Fibroblast of lung (primary cell): Measurements from ENCODE around the gene TRERF1. TPM values are rescaled to one million over a fixed set of nuclear protein-coding genes. Genes with fewer than 3 reads are reported as not detected.

Experiments
- DNase-seq, 2 donors: peaks; one replicate each; pipeline versions ENCODE4 v3.0.0 to v3.0.0-alpha.2; 2010; ENCODE audit warnings: low read depth in 2 of 2
- H2AFZ ChIP-seq: 2 replicates; pipeline ENCODE4 v1.5.1; 2012; ENCODE audit warnings: low read length, control low read depth, inconsistent platforms
- H3K27ac ChIP-seq: 2 replicates; pipeline ENCODE4 v1.5.1; 2011; ENCODE audit warnings: low read length, control low read depth; ENCODE audit not compliant: insufficient read depth
- H3K27me3 ChIP-seq: 2 replicates; pipeline ENCODE4 v1.5.1; 2011; ENCODE audit warnings: mild to moderate bottlenecking, low read length; ENCODE audit not compliant: control insufficient read depth, insufficient read depth
- H3K36me3 ChIP-seq: 2 replicates; pipeline ENCODE4 v1.5.1; 2011; ENCODE audit warnings: low read length; ENCODE audit not compliant: control insufficient read depth, insufficient read depth
- H3K4me1 ChIP-seq: 2 replicates; pipeline ENCODE4 v1.5.1; 2011; ENCODE audit warnings: low read length; ENCODE audit not compliant: control insufficient read depth, insufficient read depth; ENCODE audit errors: extremely low read depth
- H3K4me2 ChIP-seq: 2 replicates; pipeline ENCODE4 v1.5.1; 2011; ENCODE audit warnings: low read length, control low read depth; ENCODE audit not compliant: insufficient read depth; ENCODE audit errors: extremely low read depth
- H3K4me3 ChIP-seq, 4 experiments: fragments of 200-600 bp in 1 of 4; sonication (generic) in 1 of 4; replicated peaks in 1 of 4; 2 replicates each; pipeline ENCODE4 v1.5.1; 2011 to 2016; ENCODE audit warnings: low read length in 4 of 4, low read depth in 3 of 4, mild to moderate bottlenecking in 3 of 4, control low read depth in 2 of 4, inconsistent platforms in 1 of 4, mixed read lengths in 1 of 4; ENCODE audit not compliant: insufficient read depth in 1 of 4; ENCODE audit errors: control extremely low read depth in 1 of 4
- H3K79me2 ChIP-seq: 2 replicates; pipeline ENCODE4 v1.5.1; 2012; ENCODE audit warnings: mild to moderate bottlenecking, low read length, inconsistent platforms; ENCODE audit not compliant: control insufficient read depth, insufficient read depth
- H3K9ac ChIP-seq: 2 replicates; pipeline ENCODE4 v1.5.1; 2011; ENCODE audit warnings: mild to moderate bottlenecking, low read length, control low read depth; ENCODE audit not compliant: insufficient read depth
- H3K9me3 ChIP-seq: 2 replicates; pipeline ENCODE4 v1.5.1; 2012; ENCODE audit warnings: low read depth, low read length; ENCODE audit not compliant: control insufficient read depth, insufficient read depth
- H4K20me1 ChIP-seq: 2 replicates; pipeline ENCODE4 v1.5.1; 2011; ENCODE audit warnings: low read length; ENCODE audit not compliant: control insufficient read depth, insufficient read depth; ENCODE audit errors: extremely low read depth
- CTCF ChIP-seq, 2 donors: IDR thresholded peaks in 1 of 2; conservative IDR thresholded peaks in 1 of 2; 1 replicate in 1 of 2; 2 replicates in 1 of 2; pipeline ENCODE4 v1.5.1; 2011 to 2012; ENCODE audit warnings: low read length in 2 of 2, control low read depth in 1 of 2, inconsistent platforms in 1 of 2, low read depth in 1 of 2, mild to moderate bottlenecking in 1 of 2
- EZH2 ChIP-seq: IDR thresholded peaks from 2 replicates; pipeline ENCODE4 v1.5.1; 2012; ENCODE audit warnings: low read length, control low read depth, mild to moderate bottlenecking; ENCODE audit errors: missing control alignments
- polyA plus RNA-seq, 2 donors: library from polyadenylated mRNA; depleted of rRNA in 1 of 2; stranded (reverse) in 1 of 2; unstranded in 1 of 2; fragments of >200 nt; gene quantifications; 2 replicates each; pipeline ENCODE4 v1.2.1, GENCODE V29; 2011 to 2012; ENCODE audit warnings: missing spikeins in 1 of 2
- total RNA-seq: library from RNA; depleted of rRNA; stranded (reverse); fragments of >200 nt; gene quantifications from 2 replicates; pipeline ENCODE4 v1.2.1, GENCODE V29; 2014

Gene TRERF1
- total and polyA plus RNA-seq, 2 donors (not counting 1 experiment from before 2014, with no cell fraction given): 6.3 to 8.3 TPM

DNA sequence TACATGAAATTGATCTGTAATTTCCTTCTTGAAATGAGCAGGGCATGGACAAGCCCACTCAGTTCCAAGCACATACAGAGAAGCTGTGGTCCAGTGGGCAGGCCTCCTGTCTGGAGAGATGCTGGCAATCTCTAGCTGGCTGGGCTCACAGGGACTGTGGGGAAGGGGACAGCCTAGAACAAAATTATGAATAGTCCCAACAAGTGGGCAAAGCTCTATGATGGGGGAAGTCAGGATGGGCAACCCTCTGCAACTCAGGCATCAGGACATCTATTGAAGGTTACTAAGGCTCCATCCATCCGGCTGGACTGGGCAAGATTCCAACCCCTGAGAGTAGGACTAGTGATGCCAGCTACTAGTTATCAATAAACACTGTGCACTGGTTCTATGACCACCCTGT is 40.9 kb downstream of the TRERF1 start:
- no peak overlapping the region for H3K9ac ChIP-seq
- H3K27ac ChIP-seq: no peak overlapping the region
- H3K79me2 ChIP-seq: peaks cover 52% of the 10 kb centered on the region
- no peak for DNase-seq
- H2AFZ ChIP-seq: no peak overlapping the region
- H3K4me1 ChIP-seq: peaks cover 12% of the 10 kb centered on the region
- TF ChIP-seq CTCF (conservative IDR thresholded peaks at IDR 0.05 in 1 of 2, IDR thresholded peaks at IDR 0.05 in 1 of 2; ENCODE audit: low read depth in 1 of 2, low read length in 2 of 2) (no peak), EZH2 (no peak)
- H3K9me3 ChIP-seq: no peaks in the 10 kb centered on the region
- H3K36me3 ChIP-seq: no peaks in the 10 kb centered on the region
- H3K27me3 ChIP-seq: no peaks in the 10 kb centered on the region
- no peak overlapping the region for H3K4me3 ChIP-seq
- no peaks in the 10 kb centered on the region for H4K20me1 ChIP-seq
- H3K4me2 ChIP-seq: no peak overlapping the region

GRCh38 chr6:42409581-42409980 is 42.1 kb downstream of the TRERF1 start:
- no peaks in the 10 kb centered on the region for H3K36me3 ChIP-seq
- no peak overlapping the region for H3K4me2 ChIP-seq
- H3K4me3 ChIP-seq: no peak overlapping the region
- no peaks in the 10 kb centered on the region for H4K20me1 ChIP-seq
- H2AFZ ChIP-seq: no peak overlapping the region
- H3K27ac ChIP-seq: no peak overlapping the region
- no peaks in the 10 kb centered on the region for H3K9me3 ChIP-seq
- TF ChIP-seq CTCF (conservative IDR thresholded peaks at IDR 0.05 in 1 of 2, IDR thresholded peaks at IDR 0.05 in 1 of 2; ENCODE audit: low read depth in 1 of 2, low read length in 2 of 2) (no peak), EZH2 (no peak)
- no peaks in the 10 kb centered on the region for H3K27me3 ChIP-seq
- H3K79me2 ChIP-seq: peaks cover 51% of the 10 kb centered on the region
- peaks cover 20% of the 10 kb centered on the region for H3K4me1 ChIP-seq
- no peak for DNase-seq
- no peak overlapping the region for H3K9ac ChIP-seq

DNA sequence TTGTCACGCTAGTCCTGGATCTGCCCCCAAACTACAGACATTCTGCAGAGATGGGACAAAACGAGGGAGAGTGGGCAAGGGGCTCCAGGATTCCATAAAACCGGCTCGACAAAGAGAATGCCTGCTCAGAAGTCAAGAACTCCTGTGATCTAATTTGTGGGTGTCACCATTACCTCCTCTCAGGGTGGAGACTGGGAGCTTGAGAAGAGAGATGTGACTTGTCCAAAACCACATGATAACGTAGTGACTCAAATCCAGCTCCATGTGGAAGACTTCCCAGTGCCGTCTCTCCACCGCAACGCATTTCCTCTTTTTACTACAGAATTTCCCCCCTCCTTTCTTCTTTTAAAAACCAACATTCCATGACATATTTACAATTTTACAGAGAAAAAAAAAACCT is 44.3 kb downstream of the TRERF1 start:
- peaks cover 26% of the 10 kb centered on the region for H3K4me1 ChIP-seq
- H3K9ac ChIP-seq: no peak overlapping the region
- H3K79me2 ChIP-seq: peaks cover 61% of the 10 kb centered on the region

More for the DNA sequence above, 44.3 kb downstream of the TRERF1 start:
- Histone ChIP-seq H3K4me2 (peak overlapping the region; percentile 34), H3K9me3 (no peaks in the 10 kb centered on the region), H3K4me3 (no peak overlapping the region), H3K27ac (peak overlapping the region; percentile 66), H3K27me3 (no peaks in the 10 kb centered on the region), H3K36me3 (no peaks in the 10 kb centered on the region), H2AFZ (no peak overlapping the region), H4K20me1 (no peaks in the 10 kb centered on the region)
- DNase-seq: peak; percentile 84 to 97
- TF ChIP-seq EZH2: no peak
- no peak for TF ChIP-seq CTCF (conservative IDR thresholded peaks at IDR 0.05 in 1 of 2, IDR thresholded peaks at IDR 0.05 in 1 of 2; ENCODE audit: low read depth in 1 of 2, low read length in 2 of 2)
